Measurements from ENCODE around the gene TBC1D5. TPM values are rescaled to one million over a fixed set of nuclear protein-coding genes. Genes with fewer than 3 reads are reported as not detected.

The TBC1D5 gene
- polyA plus RNA-seq, 2 of the 4 experiments (the other 2 are of a cell fraction): 36.7 to 72.2 TPM

DNA sequence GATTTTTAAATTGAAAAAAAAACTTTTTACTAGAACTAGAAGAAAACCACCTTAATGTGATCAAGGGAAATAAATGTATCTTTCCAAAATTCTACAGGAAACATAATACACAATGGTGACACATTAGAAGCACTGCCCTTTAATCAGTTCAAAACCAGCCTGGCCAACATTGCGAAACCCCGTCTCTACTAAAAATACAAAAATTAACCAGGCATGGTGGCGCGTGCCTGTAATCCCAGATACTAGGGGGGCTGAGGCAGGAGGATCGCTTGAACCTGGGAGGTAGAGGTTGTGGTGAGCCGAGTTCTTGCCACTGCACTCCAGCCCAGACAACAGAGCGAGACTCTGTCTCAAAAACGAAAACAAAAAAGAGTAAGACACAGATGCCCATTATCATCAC, 134.5 kb downstream of the TBC1D5 start:
- WGBS (ENCODE audit: missing lambda C conversion rate): 93% methylated on average over 8 of the region's 8 CpGs
- FAIRE-seq (no peak), ATAC-seq (no peak), DNase-seq (ENCODE audit: low read depth in 1 of 2, low spot score in 1 of 2) (no peak)
- H3K4me2 ChIP-seq: no peak overlapping the region
- ChIA-PET POLR2A (no interaction called here), CTCF (no interaction called here)
- no peak overlapping the region for H3K27ac ChIP-seq
- TF ChIP-seq RCOR1 (IDR thresholded peaks at IDR 0.05; ENCODE audit: low read depth, low read length) (no peak), CEBPB (IDR thresholded peaks at IDR 0.05) (peak; percentile 26 to 74; a peak in 3 of 4 replicates)
- no peaks in the 10 kb centered on the region for H3K9me3 ChIP-seq
- H3K4me3 ChIP-seq: no peak overlapping the region
- H3K4me1 ChIP-seq: peaks cover 14% of the 10 kb centered on the region

GRCh38 chr3:17605934-17606333, 136.5 kb downstream of the TBC1D5 start:
- FAIRE-seq (no peak), DNase-seq (ENCODE audit: low read depth in 1 of 2, low spot score in 1 of 2) (no peak), ATAC-seq (no peak)
- no peak overlapping the region for H3K4me3 ChIP-seq
- TF ChIP-seq, protein P1, sequence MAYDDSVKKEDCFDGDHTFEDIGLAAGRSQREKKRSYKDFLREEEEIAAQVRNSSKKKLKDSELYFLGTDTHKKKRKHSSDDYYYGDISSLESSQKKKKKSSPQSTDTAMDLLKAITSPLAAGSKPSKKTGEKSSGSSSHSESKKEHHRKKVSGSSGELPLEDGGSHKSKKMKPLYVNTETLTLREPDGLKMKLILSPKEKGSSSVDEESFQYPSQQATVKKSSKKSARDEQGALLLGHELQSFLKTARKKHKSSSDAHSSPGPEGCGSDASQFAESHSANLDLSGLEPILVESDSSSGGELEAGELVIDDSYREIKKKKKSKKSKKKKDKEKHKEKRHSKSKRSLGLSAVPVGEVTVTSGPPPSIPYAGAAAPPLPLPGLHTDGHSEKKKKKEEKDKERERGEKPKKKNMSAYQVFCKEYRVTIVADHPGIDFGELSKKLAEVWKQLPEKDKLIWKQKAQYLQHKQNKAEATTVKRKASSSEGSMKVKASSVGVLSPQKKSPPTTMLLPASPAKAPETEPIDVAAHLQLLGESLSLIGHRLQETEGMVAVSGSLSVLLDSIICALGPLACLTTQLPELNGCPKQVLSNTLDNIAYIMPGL (CRISPR knock-in tag; IDR thresholded peaks at IDR 0.05; ENCODE audit: borderline replicate concordance): no peak
- TF ChIP-seq HEYL (CRISPR knock-in tag; IDR thresholded peaks at IDR 0.05) (no peak), ESRRA (IDR thresholded peaks at IDR 0.05; ENCODE audit: borderline replicate concordance, low read length) (no peak), CBX2 (IDR thresholded peaks at IDR 0.05; ENCODE audit: borderline replicate concordance, low read depth) (no peak), CTCF (IDR thresholded peaks at IDR 0.05) (no peak), MAFK (IDR thresholded peaks at IDR 0.05; ENCODE audit: partially characterized antibody) (no peak), CHD2 (IDR thresholded peaks at IDR 0.05; ENCODE audit: low read length, partially characterized antibody) (no peak), POLR2AphosphoS2 (conservative IDR thresholded peaks at IDR 0.05; ENCODE audit: low read length) (no peak), BCL3 (IDR thresholded peaks at IDR 0.05) (no peak), ZC3H11A (IDR thresholded peaks at IDR 0.05) (no peak)
- TF ChIP-seq, protein P2, sequence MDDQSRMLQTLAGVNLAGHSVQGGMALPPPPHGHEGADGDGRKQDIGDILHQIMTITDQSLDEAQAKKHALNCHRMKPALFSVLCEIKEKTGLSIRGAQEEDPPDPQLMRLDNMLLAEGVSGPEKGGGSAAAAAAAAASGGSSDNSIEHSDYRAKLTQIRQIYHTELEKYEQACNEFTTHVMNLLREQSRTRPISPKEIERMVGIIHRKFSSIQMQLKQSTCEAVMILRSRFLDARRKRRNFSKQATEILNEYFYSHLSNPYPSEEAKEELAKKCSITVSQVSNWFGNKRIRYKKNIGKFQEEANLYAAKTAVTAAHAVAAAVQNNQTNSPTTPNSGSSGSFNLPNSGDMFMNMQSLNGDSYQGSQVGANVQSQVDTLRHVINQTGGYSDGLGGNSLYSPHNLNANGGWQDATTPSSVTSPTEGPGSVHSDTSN (IDR thresholded peaks at IDR 0.05): no peak
- no peak overlapping the region for H3K4me2 ChIP-seq
- peak overlapping the region in 1 of 2 experiments; percentile 38; a peak in 1 of 6 replicates for H3K27ac ChIP-seq
- peaks cover 14% of the 10 kb centered on the region for H3K4me1 ChIP-seq
- CTCF ChIA-PET: interaction anchor here (1.2 kb wide), 1 partner anchor 39 kb away, joined by 3 read pairs; no protein-coding TSS in a partner anchor
- WGBS (ENCODE audit: missing lambda C conversion rate): 93% methylated on average over 5 of the region's 5 CpGs
- POLR2A ChIA-PET: no interaction called here
- H3K9me3 ChIP-seq: no peaks in the 10 kb centered on the region

GRCh38 chr3:17605032-17605431, 137.4 kb downstream of the TBC1D5 start:
- DNase-seq (ENCODE audit: low read depth in 1 of 2, low spot score in 1 of 2): peak; percentile 47 to 50
- Histone ChIP-seq H3K27ac (peak overlapping the region in 1 of 2 experiments; percentile 30; a peak in 3 of 6 replicates), H3K4me2 (peak overlapping the region; percentile 39), H3K4me1 (peaks cover 14% of the 10 kb centered on the region), H3K4me3 (no peak overlapping the region), H3K9me3 (no peaks in the 10 kb centered on the region)
- CTCF ChIA-PET: interaction anchor here (1.9 kb wide), 1 partner anchor 40 kb away, joined by 4 read pairs; no protein-coding TSS in a partner anchor
- FAIRE-seq: peak; percentile 49
- POLR2A ChIA-PET: no interaction called here
- peak; percentile 70 to 82; a peak in 5 of 6 replicates for ATAC-seq
- no peak for TF ChIP-seq MYC (IDR thresholded peaks at IDR 0.05; ENCODE audit: borderline replicate concordance, low read length)
- TF ChIP-seq JUN (IDR thresholded peaks at IDR 0.05): no peak
- peak; percentile 62 for TF ChIP-seq FOSL2 (IDR thresholded peaks at IDR 0.05)
- TF ChIP-seq FOSL2 (CRISPR knock-in tag; IDR thresholded peaks at IDR 0.05): peak; percentile 90
- TF ChIP-seq RCOR1 (IDR thresholded peaks at IDR 0.05; ENCODE audit: low read depth, low read length): no peak
- no peak for TF ChIP-seq HOXA7 (CRISPR knock-in tag; IDR thresholded peaks at IDR 0.05)
- TF ChIP-seq ATOH8 (CRISPR knock-in tag; IDR thresholded peaks at IDR 0.05; ENCODE audit: low read depth): no peak
- TF ChIP-seq REST (IDR thresholded peaks at IDR 0.05): no peak
- TF ChIP-seq JUNB (IDR thresholded peaks at IDR 0.05): peak; percentile 39; the same call in 1 of the 2 replicates
- TF ChIP-seq, protein P1 (CRISPR knock-in tag; IDR thresholded peaks at IDR 0.05; ENCODE audit: borderline replicate concordance): no peak

Data from A549 (cell line).